Hematopoietic multipotent progenitor cell treated with erythropoietin and hydrocortisone succinate and interleukin-3 and kit ligand, for 4 days (in vitro differentiated cells): Measurements from ENCODE around the gene COL1A1.

ENCODE experiments used
- DNase-seq: peaks from one replicate; pipeline ENCODE4 v3.0.0-alpha.2; 2015

The COL1A1 gene

GRCh38 chr17:50151937-50152547 is 49.4 kb downstream of the COL1A1 start:
- DNase-seq: peak; percentile 91

- DNase-seq: peak; percentile 97
Observed at GRCh38 chr17:50151041-50151936, 50.1 kb downstream of the COL1A1 start.

- no peak for DNase-seq
Observed at GRCh38 chr17:50150354-50151040, 50.9 kb downstream of the COL1A1 start, which contains the start of gene PPP1R9B. TSS of gene PPP1R9B (minus strand) at chr17:50150677. CDS start at chr17:50150513, 164 bp downstream.

GRCh38 chr17:50149417-50150353 is 51.7 kb downstream of the COL1A1 start:
- DNase-seq: peak; percentile 84

- DNase-seq: no peak
Observed at GRCh38 chr17:50149091-50149416, 52.4 kb downstream of the COL1A1 start.

DNA sequence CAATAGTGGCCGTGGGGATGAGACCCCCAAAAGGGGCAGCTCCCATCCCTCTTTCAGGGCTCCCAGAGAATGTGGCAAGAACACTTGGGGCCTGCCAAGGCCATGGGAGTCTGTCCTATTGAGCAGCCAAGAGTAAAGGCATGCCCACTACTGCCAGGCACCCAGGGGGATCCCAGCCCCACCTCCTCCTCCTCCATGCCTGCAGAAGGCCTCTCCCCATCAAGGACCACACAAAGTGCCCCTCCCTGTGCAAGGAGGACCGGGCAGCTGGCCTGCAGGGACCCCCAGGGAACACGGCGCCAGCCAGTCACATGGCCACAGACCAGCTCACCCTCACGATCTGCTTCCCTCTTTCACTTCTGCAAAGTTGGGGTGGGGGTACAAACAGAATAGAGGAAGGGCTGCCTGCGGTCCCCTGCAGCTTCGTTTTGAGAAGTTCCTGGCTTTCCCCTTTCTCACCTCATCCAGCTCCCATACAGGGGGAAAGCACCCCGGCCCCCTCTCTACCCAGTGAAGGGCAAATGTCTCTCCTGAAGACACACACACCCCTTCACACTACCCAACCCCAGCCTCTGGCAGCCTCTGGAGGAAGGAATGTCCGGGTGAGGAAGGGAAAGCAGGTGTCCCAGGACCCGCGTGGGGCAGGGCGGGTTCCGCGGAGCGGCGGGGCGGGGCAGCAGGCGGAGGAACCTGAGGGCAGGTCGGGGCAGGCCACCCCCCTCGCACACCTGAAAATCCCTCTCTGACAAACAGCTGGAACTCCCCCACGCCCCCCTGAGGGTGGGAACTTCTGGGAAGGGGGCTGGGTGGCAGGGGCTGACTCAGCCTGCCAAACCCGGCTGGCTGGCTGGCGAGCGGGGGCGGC is 53.0 kb downstream of the COL1A1 start:
- peak; percentile 83 for DNase-seq

GRCh38 chr17:50147841-50148225 is 53.6 kb downstream of the COL1A1 start:
- no peak for DNase-seq

DNA sequence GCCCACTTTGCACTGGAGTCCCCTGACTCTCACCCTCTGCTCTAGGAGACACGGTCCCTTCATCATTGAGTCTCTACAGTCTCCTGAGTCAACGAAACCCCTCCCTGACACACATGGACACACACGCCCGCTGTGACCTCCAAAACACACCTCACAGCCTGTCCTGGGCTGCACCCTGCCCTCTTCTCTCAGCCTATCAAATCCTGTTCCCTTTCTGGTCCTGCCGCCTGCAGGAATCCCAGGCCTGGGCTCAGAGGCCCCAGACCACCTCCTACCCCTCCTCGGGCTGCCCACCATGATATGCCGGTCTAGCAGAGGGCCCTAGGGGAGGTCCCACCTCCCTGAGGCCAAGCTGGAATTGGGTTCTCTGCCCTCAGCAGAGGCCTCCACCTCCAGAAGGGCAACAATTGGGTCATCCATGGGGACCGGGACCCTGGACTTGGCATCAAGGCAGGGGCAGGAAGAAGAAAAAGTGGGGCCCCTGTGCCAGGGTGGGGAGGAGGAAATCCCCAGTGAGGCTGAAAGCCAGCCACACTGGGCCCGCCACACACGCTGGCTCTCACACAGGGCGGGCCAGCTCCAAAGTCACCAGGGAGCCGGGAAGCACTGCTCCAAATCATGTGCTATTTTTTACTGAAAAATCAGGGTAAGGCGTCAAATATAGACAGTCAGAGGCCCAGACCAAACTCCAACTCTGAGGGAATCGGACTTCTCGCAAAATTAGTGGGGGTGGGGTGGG is 54.3 kb downstream of the COL1A1 start:
- DNase-seq: no peak

DNA sequence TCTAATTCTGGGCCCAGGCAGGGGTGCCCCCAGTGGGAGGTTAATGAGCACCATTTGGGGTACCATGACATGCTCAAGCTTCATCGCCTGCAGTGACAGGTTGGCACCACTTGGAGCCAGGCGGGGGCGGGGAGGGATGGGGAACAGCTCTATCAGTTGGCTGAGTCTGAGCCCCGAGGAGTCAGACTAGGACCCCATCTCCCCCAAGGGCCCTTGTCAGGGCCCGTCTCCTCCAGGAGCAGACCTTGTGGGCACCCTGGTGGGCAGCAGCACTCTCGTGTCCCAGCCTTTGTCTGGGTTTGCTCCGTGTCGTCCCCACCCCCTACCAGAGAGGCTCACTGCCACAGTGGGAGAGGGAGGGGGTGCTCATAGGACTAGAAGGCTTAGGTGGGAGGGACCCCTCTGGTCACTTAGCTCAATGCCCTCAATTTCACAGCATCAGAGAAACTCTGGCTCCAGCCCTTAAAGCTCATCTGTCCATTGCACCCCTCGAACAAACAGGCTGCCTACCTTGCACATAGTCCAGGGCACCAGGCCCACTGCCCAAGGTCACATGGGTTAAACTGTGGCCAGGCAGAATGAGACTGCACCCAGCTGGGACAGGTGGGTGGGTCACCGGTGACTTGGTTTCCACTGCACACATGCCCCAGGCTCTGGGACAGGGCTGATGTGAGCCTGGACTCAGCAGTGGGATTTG is 55.1 kb downstream of the COL1A1 start:
- peak; percentile 57 for DNase-seq

- DNase-seq: no peak
Observed at GRCh38 chr17:50145532-50146229, 55.8 kb downstream of the COL1A1 start.

GRCh38 chr17:50144845-50145531 is 56.4 kb downstream of the COL1A1 start:
- DNase-seq: no peak

- DNase-seq: no peak
Observed at GRCh38 chr17:50144355-50144754, 57.1 kb downstream of the COL1A1 start.

GRCh38 chr17:50143461-50144176 is 57.8 kb downstream of the COL1A1 start:
- no peak for DNase-seq

DNA sequence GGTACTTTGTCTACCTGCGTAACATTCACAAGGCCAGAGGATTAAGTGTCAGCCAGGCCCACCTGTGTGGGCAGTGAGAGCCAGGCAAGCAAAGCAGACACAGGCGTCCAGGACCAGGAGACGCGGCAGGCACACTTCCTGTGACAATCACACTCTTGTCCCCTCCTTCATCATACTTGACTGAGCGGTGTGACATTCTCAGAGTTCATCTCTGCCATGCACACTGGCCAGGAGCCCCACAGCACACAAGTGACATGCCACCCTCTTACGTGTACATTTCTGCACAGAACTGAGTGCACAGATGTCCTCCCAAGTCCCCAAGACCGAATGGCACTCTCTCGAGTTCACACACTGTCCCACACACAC is 59.7 kb downstream of the COL1A1 start:
- DNase-seq: no peak

DNA sequence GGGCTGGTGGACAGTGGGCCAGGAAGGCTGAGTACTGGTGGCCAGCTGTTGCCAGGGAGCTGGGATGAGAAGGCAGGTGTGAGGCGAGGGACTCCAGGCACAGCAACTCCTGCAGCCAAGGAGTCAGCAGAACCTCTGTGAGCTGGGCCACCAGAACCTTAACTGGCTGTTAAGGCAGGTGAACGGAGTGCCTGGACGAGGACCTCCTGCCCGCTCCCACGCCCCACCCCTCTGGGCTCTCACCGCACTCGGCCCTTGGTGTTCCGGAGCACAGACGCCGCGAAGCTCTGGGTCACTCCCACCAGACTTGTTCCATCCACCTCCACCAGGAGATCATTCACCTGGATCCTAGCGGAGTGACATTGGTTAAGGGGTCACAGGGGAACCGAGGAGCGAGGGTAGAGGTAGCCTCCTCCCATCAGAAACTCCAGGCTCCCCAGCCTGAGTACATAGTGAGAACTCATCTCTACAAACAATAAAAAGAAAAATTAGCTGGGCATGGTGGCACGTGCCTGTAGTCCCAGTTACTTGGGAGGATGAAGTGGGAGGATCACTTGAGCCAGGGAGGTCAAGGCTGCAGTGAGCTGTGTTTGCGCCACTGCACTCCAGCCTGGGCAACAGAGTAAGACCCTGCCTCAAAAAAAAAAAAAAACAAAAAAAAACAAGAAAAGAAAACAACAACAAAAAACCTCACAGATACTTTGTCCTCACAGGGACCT is 60.2 kb downstream of the COL1A1 start:
- no peak for DNase-seq

GRCh38 chr17:50139950-50140885 is 61.2 kb downstream of the COL1A1 start:
- peak; percentile 90 for DNase-seq
